Chondrocyte (in vitro differentiated cells): ENCODE results near the gene SLC25A10. TPM values are rescaled to one million over a fixed set of nuclear protein-coding genes. Genes with fewer than 3 reads are reported as not detected.
A peak's percentile ranks its signal among the peaks of the same experiment; 100 is the strongest.
"Not testable (repeated sequence)": the region's sequence is repeated elsewhere in the genome, so short reads cannot be mapped to it uniquely, and the experiment has no call there.

Experiments used
- DNase-seq: peaks from one replicate; pipeline ENCODE4 v3.0.0; 2021; ENCODE audit warnings: mixed read lengths, low spot score
- H3K27ac Mint-ChIP-seq: one replicate; pipeline ENCODE4 v1.8.0; 2021; ENCODE audit warnings: mild to moderate bottlenecking, moderate library complexity, mixed read lengths; ENCODE audit not compliant: unreplicated experiment
- H3K27me3 Mint-ChIP-seq: 2 replicates; pipeline ENCODE4 v1.8.0; 2021; ENCODE audit warnings: low read depth, mixed read lengths
- H3K36me3 Mint-ChIP-seq: 2 replicates; pipeline ENCODE4 v1.8.0; 2021; ENCODE audit warnings: low read depth, mixed read lengths
- H3K4me1 Mint-ChIP-seq: 2 replicates; pipeline ENCODE4 v1.8.0; 2021; ENCODE audit warnings: low read depth, mild to moderate bottlenecking, mixed read lengths
- H3K4me3 Mint-ChIP-seq: one replicate; pipeline ENCODE4 v1.8.0; 2021; ENCODE audit warnings: mild to moderate bottlenecking, moderate library complexity, mixed read lengths; ENCODE audit not compliant: unreplicated experiment
- H3K9me3 Mint-ChIP-seq: 2 replicates; pipeline ENCODE4 v1.8.0; 2021; ENCODE audit warnings: low read depth, mixed read lengths
- CTCF ChIP-seq: fragments of 200-600 bp; sonication (generic); IDR thresholded peaks from 2 replicates; pipeline ENCODE4 v1.5.0; 2021; ENCODE audit warnings: antibody characterized with exemption, mild to moderate bottlenecking, moderate library complexity
- total RNA-seq: library from RNA; stranded (reverse); gene quantifications from 3 replicates; pipeline ENCODE4 v1.2.1, GENCODE V29; 2021

Gene SLC25A10
- total RNA-seq, 1 donor from 2014 or later = 5.7 TPM

- H3K4me1 Mint-ChIP-seq, H3K9me3 Mint-ChIP-seq, H3K4me3 Mint-ChIP-seq, H3K36me3 Mint-ChIP-seq, DNase-seq, H3K27ac Mint-ChIP-seq, H3K27me3 Mint-ChIP-seq: not testable (repeated sequence)
- TF ChIP-seq CTCF = peak; percentile 79
These were observed 36.4 kb upstream of the SLC25A10 start for GRCh38 chr17:81675515-81676221.

GRCh38 chr17:81676906-81677305 lies 35.2 kb upstream of the SLC25A10 start:
- no peak overlapping the region for H3K4me3 Mint-ChIP-seq
- no peak for TF ChIP-seq CTCF
- no peak for DNase-seq
- H3K36me3 Mint-ChIP-seq = peaks cover 2% of the 10 kb centered on the region
- H3K27ac Mint-ChIP-seq = no peak overlapping the region
- no peaks in the 10 kb centered on the region for H3K27me3 Mint-ChIP-seq
- H3K4me1 Mint-ChIP-seq = peaks cover 11% of the 10 kb centered on the region
- no peaks in the 10 kb centered on the region for H3K9me3 Mint-ChIP-seq

GRCh38 chr17:81680150-81680549 lies 31.9 kb upstream of the SLC25A10 start:
- no peak overlapping the region for H3K27ac Mint-ChIP-seq
- H3K9me3 Mint-ChIP-seq = no peaks in the 10 kb centered on the region
- H3K36me3 Mint-ChIP-seq = no peaks in the 10 kb centered on the region
- H3K4me1 Mint-ChIP-seq = peaks cover 31% of the 10 kb centered on the region
- no peak for DNase-seq
- no peaks in the 10 kb centered on the region for H3K27me3 Mint-ChIP-seq
- H3K4me3 Mint-ChIP-seq = no peak overlapping the region
- no peak for TF ChIP-seq CTCF

GRCh38 chr17:81681672-81682071 lies 30.4 kb upstream of the SLC25A10 start:
- Mint-ChIP-seq H3K27ac (peak overlapping the region; percentile 73), H3K27me3 (no peaks in the 10 kb centered on the region), H3K9me3 (no peaks in the 10 kb centered on the region), H3K36me3 (peaks cover 4% of the 10 kb centered on the region), H3K4me1 (peaks cover 33% of the 10 kb centered on the region), H3K4me3 (no peak overlapping the region)
- TF ChIP-seq CTCF = no peak
- DNase-seq = no peak

- Mint-ChIP-seq H3K9me3 (no peaks in the 10 kb centered on the region), H3K27me3 (no peaks in the 10 kb centered on the region), H3K36me3 (peaks cover 10% of the 10 kb centered on the region), H3K4me1 (peaks cover 33% of the 10 kb centered on the region), H3K27ac (peak overlapping the region; percentile 80), H3K4me3 (peak overlapping the region; percentile 84)
- DNase-seq = no peak
- no peak for TF ChIP-seq CTCF
These were observed 29.4 kb upstream of the SLC25A10 start for GRCh38 chr17:81682565-81683207.
